ENCODE measurements around the gene SLC13A3. TPM values are rescaled to one million over a fixed set of nuclear protein-coding genes. Genes with fewer than 3 reads are reported as not detected.

SLC13A3 gene
- total RNA-seq, 1 experiment from 2014 or later = 17.5 TPM

DNA sequence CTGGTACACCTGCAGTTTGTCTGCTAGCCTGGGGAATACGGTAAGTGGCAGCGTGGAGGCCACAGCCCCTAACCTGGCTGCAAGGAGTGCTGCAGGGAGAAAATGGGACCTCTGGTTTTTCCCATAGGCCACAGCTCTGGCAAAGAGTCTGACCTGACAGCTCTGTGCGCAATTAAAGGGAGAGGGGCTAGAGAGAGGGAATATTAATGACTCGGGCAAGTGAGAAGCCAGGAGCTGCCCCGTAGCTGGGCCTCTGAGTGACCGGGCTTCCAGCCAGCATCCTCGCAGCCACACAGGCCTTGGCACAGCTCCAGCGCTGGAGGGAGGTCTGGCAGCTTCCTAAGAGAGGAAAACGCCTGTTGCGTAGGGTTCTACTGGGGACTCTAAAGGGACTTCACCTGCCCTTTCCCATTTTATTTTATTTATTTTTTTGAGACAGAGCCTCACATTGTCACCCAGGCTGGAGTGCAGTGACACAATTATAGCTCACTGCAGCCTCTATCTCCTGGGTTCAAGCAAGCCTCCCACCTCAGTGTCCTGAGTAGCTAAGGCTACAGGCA lies 82.6 kb downstream of the SLC13A3 start:
- no peak for TF ChIP-seq CTCF (conservative IDR thresholded peaks at IDR 0.05)
- no peaks in the 10 kb centered on the region for H3K9me3 ChIP-seq (ENCODE audit: control insufficient read depth, low read depth, low read length)
- no peak overlapping the region for H3K18ac ChIP-seq (ENCODE audit: insufficient read length, low read depth, low read length)
- no peak overlapping the region for H2BK5ac ChIP-seq (ENCODE audit: insufficient read length, low read length)
- H3K4me1 Mint-ChIP-seq = peaks cover 17% of the 10 kb centered on the region in 2 experiments; a peak in 3 of 4 replicates
- no peak overlapping the region for H3K14ac ChIP-seq (ENCODE audit: insufficient read depth, low read length)
- no peak overlapping the region for H3K27ac ChIP-seq (ENCODE audit: insufficient read length, low read depth, low read length)
- H4K20me1 ChIP-seq (ENCODE audit: control insufficient read depth, insufficient read depth, insufficient read length) = no peaks in the 10 kb centered on the region
- H3K36me3 Mint-ChIP-seq (ENCODE audit: insufficient read depth in 1 of 3, low read depth in 3 of 3) = peaks cover 6 to 10% (median 9%) of the 10 kb centered on the region in 3 experiments; a peak in 6 of 7 replicates
- H3K27ac Mint-ChIP-seq = peak overlapping the region in 1 of 3 experiments; percentile 36; a peak in 2 of 7 replicates
- H4K5ac ChIP-seq (ENCODE audit: insufficient read length, low read depth, low read length) = no peak overlapping the region
- H3K79me2 ChIP-seq (ENCODE audit: insufficient read depth, low read length) = no peaks in the 10 kb centered on the region
- no peaks in the 10 kb centered on the region; a peak in 1 of 5 replicates for H3K9me3 Mint-ChIP-seq
- H3K23me2 ChIP-seq (ENCODE audit: insufficient read length, low read depth, low read length, poor library complexity, severe bottlenecking) = no peaks in the 10 kb centered on the region
- no peak overlapping the region for H2BK15ac ChIP-seq (ENCODE audit: low read depth, low read length)
- H3K4me3 Mint-ChIP-seq = no peak overlapping the region
- no peak for DNase-seq
- WGBS (ENCODE audit: extremely low coverage, insufficient read length, low lambda C conversion rate) = no CpG with 5 or more reads among the region's 10 CpGs
- H3K4me1 ChIP-seq (ENCODE audit: insufficient read depth, low read length) = no peaks in the 10 kb centered on the region
- no peak overlapping the region for H2AK5ac ChIP-seq (ENCODE audit: insufficient read length, low read length)
- no peak overlapping the region for H4K91ac ChIP-seq (ENCODE audit: insufficient read length, low read depth, low read length)
- no peak overlapping the region for H3T11ph ChIP-seq (ENCODE audit: low read length)
- H4K8ac ChIP-seq (replicated peaks; ENCODE audit: insufficient read length, low read depth, low read length) = no peak overlapping the region
- H2BK12ac ChIP-seq (ENCODE audit: insufficient read length, low read depth, low read length) = no peak overlapping the region
- H3K23ac ChIP-seq (ENCODE audit: insufficient read length, low read depth, low read length) = no peak overlapping the region
- no peaks in the 10 kb centered on the region for H3K27me3 ChIP-seq (ENCODE audit: insufficient read depth, low read length)
- no peak overlapping the region for H3K56ac ChIP-seq (ENCODE audit: insufficient read length, low read depth, low read length)
- no peak overlapping the region for H2AFZ ChIP-seq (ENCODE audit: low read length)
- no peaks in the 10 kb centered on the region for H3K27me3 Mint-ChIP-seq (ENCODE audit: low read depth)
- no peak overlapping the region for H3K4ac ChIP-seq (ENCODE audit: low read depth, low read length)
- no peak overlapping the region for H2BK120ac ChIP-seq (ENCODE audit: low read depth, low read length, poor library complexity, severe bottlenecking)
- no peak overlapping the region for H3K4me2 ChIP-seq (ENCODE audit: insufficient read depth, insufficient read length, low read length)
- no peak overlapping the region for H3K9ac ChIP-seq (ENCODE audit: extremely low read depth, insufficient read length, low read length)
- no peaks in the 10 kb centered on the region for H3K79me1 ChIP-seq (ENCODE audit: insufficient read depth, low read depth, low read length, poor library complexity, severe bottlenecking)
- H2BK20ac ChIP-seq (ENCODE audit: low read depth, low read length, poor library complexity, severe bottlenecking) = no peak overlapping the region

Measured in H9 (cell line).